ENCODE data around the gene CEPT1. TPM values are rescaled to one million over a fixed set of nuclear protein-coding genes. Genes with fewer than 3 reads are reported as not detected.

Gene CEPT1
- total and polyA plus RNA-seq, 2 of the 8 experiments (the other 6 are each of a cell fraction or from before 2014, with no cell fraction given): 18.5 to 28.6 TPM

GRCh38 chr1:111222308-111223125 is 82.5 kb downstream of the CEPT1 start (continued):
- TF ChIP-seq CHD2 (IDR thresholded peaks at IDR 0.05; ENCODE audit: low read length): 0 out of 2 replicates have a peak, but pooled peaks have one; percentile 13
